ENCODE results near the gene CYBC1.

DNA sequence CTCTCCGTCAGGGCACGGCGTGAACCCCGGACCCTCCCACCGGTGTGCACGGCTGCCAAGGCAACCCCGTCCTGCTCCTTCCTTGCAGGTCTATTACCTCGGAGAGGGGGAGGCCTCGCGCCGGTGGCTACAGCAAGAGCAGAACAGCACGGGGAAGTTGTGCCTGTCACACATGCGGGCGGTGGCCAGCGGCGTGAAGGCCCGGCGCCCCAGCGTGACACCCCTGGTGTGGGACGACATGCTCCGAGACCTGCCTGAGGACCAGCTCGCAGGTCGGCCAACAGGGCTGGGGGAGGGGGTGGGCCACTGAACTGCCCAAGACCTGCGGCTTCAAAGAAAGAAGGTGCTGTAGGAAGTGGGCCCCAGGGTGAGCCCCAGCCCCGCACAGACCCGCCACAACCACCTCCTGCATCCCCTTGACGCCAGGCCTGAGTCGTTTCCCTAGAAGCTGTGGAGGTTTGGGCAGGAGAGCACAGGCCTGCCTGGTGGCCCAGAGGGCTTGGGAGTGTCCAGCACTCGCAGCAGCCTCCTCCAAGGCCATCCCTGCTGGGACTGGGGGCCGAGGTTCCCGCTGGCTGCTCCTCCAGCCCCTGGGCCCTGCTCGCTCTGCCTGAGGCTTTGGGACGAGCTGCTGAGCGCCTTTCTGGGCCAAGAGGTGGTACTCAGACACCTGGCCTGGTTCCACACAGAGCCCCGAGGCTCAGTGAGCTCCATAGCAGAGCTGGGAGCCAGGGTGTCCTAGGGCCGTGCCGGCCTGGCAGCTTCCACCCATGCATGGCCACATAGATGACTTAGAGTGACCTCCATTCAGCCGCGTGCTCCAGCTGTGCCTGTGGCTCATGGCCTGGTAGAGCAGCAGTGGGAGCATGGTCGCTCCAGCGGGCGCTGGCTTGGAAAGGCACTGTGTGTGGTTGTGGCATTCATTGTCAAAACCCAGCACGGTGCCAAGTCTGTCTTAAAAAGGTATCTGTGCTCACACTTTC lies 14.7 kb downstream of the CYBC1 start:
- TF ChIP-seq, protein P1, sequence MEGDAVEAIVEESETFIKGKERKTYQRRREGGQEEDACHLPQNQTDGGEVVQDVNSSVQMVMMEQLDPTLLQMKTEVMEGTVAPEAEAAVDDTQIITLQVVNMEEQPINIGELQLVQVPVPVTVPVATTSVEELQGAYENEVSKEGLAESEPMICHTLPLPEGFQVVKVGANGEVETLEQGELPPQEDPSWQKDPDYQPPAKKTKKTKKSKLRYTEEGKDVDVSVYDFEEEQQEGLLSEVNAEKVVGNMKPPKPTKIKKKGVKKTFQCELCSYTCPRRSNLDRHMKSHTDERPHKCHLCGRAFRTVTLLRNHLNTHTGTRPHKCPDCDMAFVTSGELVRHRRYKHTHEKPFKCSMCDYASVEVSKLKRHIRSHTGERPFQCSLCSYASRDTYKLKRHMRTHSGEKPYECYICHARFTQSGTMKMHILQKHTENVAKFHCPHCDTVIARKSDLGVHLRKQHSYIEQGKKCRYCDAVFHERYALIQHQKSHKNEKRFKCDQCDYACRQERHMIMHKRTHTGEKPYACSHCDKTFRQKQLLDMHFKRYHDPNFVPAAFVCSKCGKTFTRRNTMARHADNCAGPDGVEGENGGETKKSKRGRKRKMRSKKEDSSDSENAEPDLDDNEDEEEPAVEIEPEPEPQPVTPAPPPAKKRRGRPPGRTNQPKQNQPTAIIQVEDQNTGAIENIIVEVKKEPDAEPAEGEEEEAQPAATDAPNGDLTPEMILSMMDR (IDR thresholded peaks at IDR 0.05), result no peak
- no peak for TF ChIP-seq POLR2A (IDR thresholded peaks at IDR 0.05)

All from heart left ventricle (tissue), 13 donors.